A673 (cell line): ENCODE data around the gene BRAT1. TPM values are rescaled to one million over a fixed set of nuclear protein-coding genes. Genes with fewer than 3 reads are reported as not detected.
"Not testable (repeated sequence)": the region's sequence is repeated elsewhere in the genome, so short reads cannot be mapped to it uniquely, and the experiment has no call there.

Source experiments
- BruUV-seq: library from RNA; stranded (reverse); fragments of 400-500 nt; replicated peaks from 2 replicates; lab custom pipeline; 2021; lab: Mats Ljungman, UMichigan
- CTCF ChIA-PET: fragments of 300-600 bp; sonication (Branson Sonifier 250); formaldehyde crosslinking; loops from one replicate; lab custom pipeline; 2022; ENCODE audit warnings: antibody characterized with exemption; lab: Charles Lee
- POLR2A ChIA-PET: fragments of 300-600 bp; sonication (Branson Sonifier 250); formaldehyde crosslinking; loops from one replicate; lab custom pipeline; 2022; ENCODE audit warnings: antibody characterized with exemption; ENCODE audit not compliant: low non-redundant PET; lab: Charles Lee
- DNase-seq: peaks from one replicate; pipeline ENCODE4 v3.0.0-alpha.2; 2015; ENCODE audit warnings: low spot score
- H3K27ac ChIP-seq: fragments of 200-600 bp; sonication (generic); 2 replicates; pipeline ENCODE4 v1.5.1; 2016; ENCODE audit warnings: mixed run types, low read depth, mild to moderate bottlenecking, mixed read lengths, antibody characterized with exemption, low read length; ENCODE audit not compliant: poor library complexity, severe bottlenecking
- H3K27me3 ChIP-seq: fragments of 200-600 bp; sonication (generic); replicated peaks from 2 replicates; pipeline ENCODE4 v1.6.1; 2017; ENCODE audit warnings: mixed run types, low read depth, mild to moderate bottlenecking, mixed read lengths, antibody characterized with exemption, low read length; ENCODE audit not compliant: insufficient read depth, poor library complexity
- H3K36me3 ChIP-seq: fragments of 200-600 bp; sonication (generic); 2 replicates; pipeline ENCODE4 v1.6.1; 2016; ENCODE audit warnings: mixed run types, mild to moderate bottlenecking, mixed read lengths, antibody characterized with exemption, low read length; ENCODE audit not compliant: insufficient read depth, poor library complexity, severe bottlenecking
- H3K4me1 ChIP-seq: fragments of 200-600 bp; sonication (generic); 2 replicates; pipeline ENCODE4 v1.6.1; 2017; ENCODE audit warnings: mixed run types, mild to moderate bottlenecking, mixed read lengths, antibody characterized with exemption, low read length; ENCODE audit not compliant: insufficient read depth, poor library complexity, severe bottlenecking
- H3K4me3 ChIP-seq: fragments of 200-600 bp; sonication (generic); 2 replicates; pipeline ENCODE4 v1.5.1; 2016; ENCODE audit warnings: low read depth, mixed run types, mild to moderate bottlenecking, mixed read lengths, low read length; ENCODE audit not compliant: poor library complexity, severe bottlenecking
- H3K9me3 ChIP-seq: fragments of 200-600 bp; sonication (generic); 2 replicates; pipeline ENCODE4 v1.6.1; 2016; ENCODE audit warnings: mixed run types, low read depth, mild to moderate bottlenecking, mixed read lengths, antibody characterized with exemption, low read length; ENCODE audit not compliant: poor library complexity, severe bottlenecking
- CTCF ChIP-seq: fragments of 300-800, 200-600 bp; sonication (generic); conservative IDR thresholded peaks from 2 replicates; pipeline ENCODE4 v1.5.1; 2017; ENCODE audit warnings: low read depth, mild to moderate bottlenecking, antibody characterized with exemption, low read length, moderate library complexity, mixed read lengths
- EZH2 ChIP-seq: fragments of 200-600 bp; sonication (generic); IDR thresholded peaks from 2 replicates; pipeline ENCODE4 v1.6.1; 2017; ENCODE audit warnings: borderline replicate concordance, low read depth, mild to moderate bottlenecking, mixed read lengths, antibody characterized with exemption, low read length; ENCODE audit not compliant: poor library complexity, severe bottlenecking
- intact Hi-C: fragments of 100-400 bp; cut with micrococcal nuclease; formaldehyde crosslinking; loops from one replicate; pipeline ENCODE4 v1.10.0; 2022; ENCODE audit not compliant: unreplicated experiment
- total RNA-seq: library from RNA; stranded (reverse); gene quantifications from 2 replicates; pipeline ENCODE4 v1.2.3, GENCODE V29; 2021

The BRAT1 gene
- total RNA-seq, 1 experiment from 2014 or later = 47.9 TPM

GRCh38 chr7:2537981-2538851 is 17.1 kb downstream of the BRAT1 start:
- no peaks in the 10 kb centered on the region for H3K9me3 ChIP-seq
- intact Hi-C loops = no loop called here
- no peaks in the 10 kb centered on the region for H3K27me3 ChIP-seq
- peaks cover 41% of the 10 kb centered on the region for H3K36me3 ChIP-seq
- no peak overlapping the region for H3K27ac ChIP-seq
- H3K4me3 ChIP-seq = no peak overlapping the region
- TSS peak; percentile 78 for BruUV-seq
- no peak for TF ChIP-seq EZH2
- TF ChIP-seq CTCF = no peak
- no peak for DNase-seq
- ChIA-PET CTCF (no interaction called here), POLR2A (no interaction called here)
- no peaks in the 10 kb centered on the region for H3K4me1 ChIP-seq

- BruUV-seq, intact Hi-C loops, H3K27me3 ChIP-seq, H3K4me1 ChIP-seq, H3K4me3 ChIP-seq, H3K9me3 ChIP-seq, POLR2A ChIA-PET, DNase-seq, CTCF ChIA-PET, H3K27ac ChIP-seq: not testable (repeated sequence)
- peaks cover 23% of the 10 kb centered on the region for H3K36me3 ChIP-seq
These were observed 19.3 kb downstream of the BRAT1 start for GRCh38 chr7:2535872-2536627.

- POLR2A ChIA-PET, intact Hi-C loops, BruUV-seq: not testable (repeated sequence)
These were observed 21.1 kb downstream of the BRAT1 start for GRCh38 chr7:2534214-2534613.

GRCh38 chr7:2533566-2533965 is 21.8 kb downstream of the BRAT1 start:
- intact Hi-C loops, DNase-seq, POLR2A ChIA-PET, H3K4me1 ChIP-seq, H3K4me3 ChIP-seq, H3K27ac ChIP-seq, H3K36me3 ChIP-seq, CTCF ChIA-PET, H3K9me3 ChIP-seq, H3K27me3 ChIP-seq: not testable (repeated sequence)
- BruUV-seq = TSS peak; percentile 59

More at GRCh38 chr7:2534214-2534613, 21.1 kb downstream of the BRAT1 start:
- H3K9me3 ChIP-seq, H3K27ac ChIP-seq, H3K27me3 ChIP-seq, H3K36me3 ChIP-seq, DNase-seq, CTCF ChIA-PET, H3K4me1 ChIP-seq, H3K4me3 ChIP-seq: not testable (repeated sequence)

GRCh38 chr7:2532816-2533215 is 22.5 kb downstream of the BRAT1 start:
- DNase-seq, H3K27me3 ChIP-seq, intact Hi-C loops, H3K4me1 ChIP-seq, CTCF ChIA-PET, POLR2A ChIA-PET, H3K27ac ChIP-seq, H3K4me3 ChIP-seq, H3K36me3 ChIP-seq, BruUV-seq, H3K9me3 ChIP-seq: not testable (repeated sequence)

GRCh38 chr7:2532199-2532772 is 23.0 kb downstream of the BRAT1 start:
- not testable (repeated sequence) for BruUV-seq, H3K27ac ChIP-seq

More at GRCh38 chr7:2532199-2532772, 23.0 kb downstream of the BRAT1 start:
- CTCF ChIA-PET, intact Hi-C loops, H3K4me1 ChIP-seq, H3K36me3 ChIP-seq, H3K4me3 ChIP-seq, DNase-seq, POLR2A ChIA-PET, H3K27me3 ChIP-seq, H3K9me3 ChIP-seq: not testable (repeated sequence)
